ENCODE measurements around the gene SOHLH1. TPM values are rescaled to one million over a fixed set of nuclear protein-coding genes. Genes with fewer than 3 reads are reported as not detected.

Gene SOHLH1
- total and polyA plus RNA-seq, 2 experiments from 2014 or later, result not detected

- TF ChIP-seq EZH2phosphoT487 (IDR thresholded peaks at IDR 0.05; ENCODE audit: low read depth, severe bottlenecking, unreplicated experiment) (no peak), CTCF (IDR thresholded peaks at IDR 0.05; ENCODE audit: poor library complexity) (no peak), EZH2 (IDR thresholded peaks at IDR 0.05; ENCODE audit: borderline replicate concordance) (no peak)
- Histone ChIP-seq H3K27me3 (no peaks in the 10 kb centered on the region), H3K79me2 (peaks cover 9% of the 10 kb centered on the region), H3K4me3 (peak overlapping the region; percentile 11), H4K20me1 (ENCODE audit: insufficient read depth, poor library complexity, severe bottlenecking) (no peaks in the 10 kb centered on the region), H3K36me3 (replicated peaks; ENCODE audit: insufficient read depth, low read depth) (no peaks in the 10 kb centered on the region), H3K27ac (peak overlapping the region; percentile 67), H3K4me1 (ENCODE audit: insufficient read depth) (peaks cover 23% of the 10 kb centered on the region), H3K9me2 (replicated peaks; ENCODE audit: insufficient read depth) (no peaks in the 10 kb centered on the region), H2AFZ (no peak overlapping the region), H3K9me3 (ENCODE audit: low read depth) (no peaks in the 10 kb centered on the region), H3K4me2 (peak overlapping the region; percentile 69)
- DNase-seq (ENCODE audit: low spot score), result no peak
- 25% methylated on average over 10 of the region's 10 CpGs for WGBS (ENCODE audit: low lambda C conversion rate, missing lambda C conversion rate)
Observed at GRCh38 chr9:135648494-135649410, 50.5 kb downstream of the SOHLH1 start.

GRCh38 chr9:135647884-135648283 lies 51.4 kb downstream of the SOHLH1 start:
- H3K79me2 ChIP-seq, result peaks cover 9% of the 10 kb centered on the region
- no peaks in the 10 kb centered on the region for H4K20me1 ChIP-seq (ENCODE audit: insufficient read depth, poor library complexity, severe bottlenecking)
- H3K36me3 ChIP-seq (replicated peaks; ENCODE audit: insufficient read depth, low read depth), result no peaks in the 10 kb centered on the region
- H3K27me3 ChIP-seq, result no peaks in the 10 kb centered on the region
- H3K27ac ChIP-seq, result peak overlapping the region; percentile 67
- 52% methylated on average over 4 of the region's 4 CpGs for WGBS (ENCODE audit: low lambda C conversion rate, missing lambda C conversion rate)
- DNase-seq (ENCODE audit: low spot score), result peak; percentile 54
- peaks cover 26% of the 10 kb centered on the region for H3K4me1 ChIP-seq (ENCODE audit: insufficient read depth)
- H3K4me3 ChIP-seq, result peak overlapping the region; percentile 11
- TF ChIP-seq CTCF (IDR thresholded peaks at IDR 0.05; ENCODE audit: poor library complexity), result no peak
- no peak for TF ChIP-seq EZH2phosphoT487 (IDR thresholded peaks at IDR 0.05; ENCODE audit: low read depth, severe bottlenecking, unreplicated experiment)
- TF ChIP-seq EZH2 (IDR thresholded peaks at IDR 0.05; ENCODE audit: borderline replicate concordance), result no peak
- H3K9me2 ChIP-seq (replicated peaks; ENCODE audit: insufficient read depth), result no peaks in the 10 kb centered on the region
- H2AFZ ChIP-seq, result peak overlapping the region; percentile 26
- no peaks in the 10 kb centered on the region for H3K9me3 ChIP-seq (ENCODE audit: low read depth)
- H3K4me2 ChIP-seq, result peak overlapping the region; percentile 69

- 13% methylated on average over 5 of the region's 5 CpGs for WGBS (ENCODE audit: low lambda C conversion rate, missing lambda C conversion rate)
Observed at GRCh38 chr9:135644631-135645218, 54.6 kb downstream of the SOHLH1 start.

More at GRCh38 chr9:135644631-135645218, 54.6 kb downstream of the SOHLH1 start:
- Histone ChIP-seq H3K79me2 (peaks cover 9% of the 10 kb centered on the region), H4K20me1 (ENCODE audit: insufficient read depth, poor library complexity, severe bottlenecking) (no peaks in the 10 kb centered on the region), H3K4me1 (ENCODE audit: insufficient read depth) (peaks cover 26% of the 10 kb centered on the region), H3K27ac (peak overlapping the region; percentile 93), H3K4me3 (peak overlapping the region; percentile 8), H2AFZ (peak overlapping the region; percentile 39), H3K4me2 (peak overlapping the region; percentile 69), H3K27me3 (no peaks in the 10 kb centered on the region), H3K9me2 (replicated peaks; ENCODE audit: insufficient read depth) (no peaks in the 10 kb centered on the region), H3K36me3 (replicated peaks; ENCODE audit: insufficient read depth, low read depth) (no peaks in the 10 kb centered on the region), H3K9me3 (ENCODE audit: low read depth) (no peaks in the 10 kb centered on the region)
- TF ChIP-seq EZH2 (IDR thresholded peaks at IDR 0.05; ENCODE audit: borderline replicate concordance) (no peak), CTCF (IDR thresholded peaks at IDR 0.05; ENCODE audit: poor library complexity) (no peak)
- peak; percentile 63 for DNase-seq (ENCODE audit: low spot score)

Other genes starting within 250 kb of the SOHLH1 start
- 12.5 and 15.6 TPM in 2 replicates for gene PPP1R26, start 219.7 kb downstream of the SOHLH1 start, total RNA-seq
- 9.1 and 15.0 TPM in 2 replicates for gene PPP1R26, start 219.7 kb downstream of the SOHLH1 start, polyA plus RNA-seq
- 22.4 and 28.0 TPM in 2 replicates for gene MRPS2, start 198.8 kb downstream of the SOHLH1 start, total RNA-seq
- gene MRPS2, start 198.8 kb downstream of the SOHLH1 start, polyA plus RNA-seq, result 57.0 and 59.1 TPM in 2 replicates
- not detected in 2 replicates for gene LCN1, start 178.0 kb downstream of the SOHLH1 start, total RNA-seq
- gene LCN1, start 178.0 kb downstream of the SOHLH1 start, polyA plus RNA-seq, result 0.63 TPM in 1 of 2 replicates, not detected in the other
- gene OBP2A, start 153.4 kb downstream of the SOHLH1 start, total RNA-seq, result not detected in 2 replicates
- not detected in 2 replicates for gene OBP2A, start 153.4 kb downstream of the SOHLH1 start, polyA plus RNA-seq
- gene PAEP, start 137.7 kb downstream of the SOHLH1 start, total RNA-seq, result not detected in 2 replicates
- 1.8 TPM in 1 of 2 replicates, not detected in the other for gene PAEP, start 137.7 kb downstream of the SOHLH1 start, polyA plus RNA-seq
- 0.20 TPM in 2 replicates for gene GLT6D1, start 59.9 kb downstream of the SOHLH1 start, total RNA-seq
- not detected in 2 replicates for gene GLT6D1, start 59.9 kb downstream of the SOHLH1 start, polyA plus RNA-seq
- 2.2 and 2.6 TPM in 2 replicates for gene LCN9, start 36.2 kb downstream of the SOHLH1 start, total RNA-seq
- gene LCN9, start 36.2 kb downstream of the SOHLH1 start, polyA plus RNA-seq, result 13.4 and 21.6 TPM in 2 replicates
- 0.40 TPM in 1 of 2 replicates, not detected in the other for gene KCNT1, start 2.7 kb upstream of the SOHLH1 start, total RNA-seq
- 0.27 TPM in 1 of 2 replicates, not detected in the other for gene KCNT1, start 2.7 kb upstream of the SOHLH1 start, polyA plus RNA-seq
- 15.6 and 18.2 TPM in 2 replicates for gene CAMSAP1, start 208.1 kb upstream of the SOHLH1 start, total RNA-seq
- 5.0 and 7.7 TPM in 2 replicates for gene CAMSAP1, start 208.1 kb upstream of the SOHLH1 start, polyA plus RNA-seq

Data from hepatocyte (in vitro differentiated cells).